Astrocyte of the cerebellum (primary cell): ENCODE measurements around the gene ANTKMT.

Source experiments
- DNase-seq: peaks from one replicate; pipeline ENCODE4 v3.0.0-alpha.2; 2011; ENCODE audit warnings: low read depth
- H3K4me3 ChIP-seq: 2 replicates; pipeline ENCODE4 v1.5.1; 2011; ENCODE audit warnings: mild to moderate bottlenecking, low read depth, low read length, moderate library complexity
- in situ Hi-C: cut with HindIII; loops from 2 replicates; pipeline ENCODE4 v1.10.0; 2017; ENCODE audit warnings: low sequenced_read_pairs
- TF ChIP-seq, protein P1 (sequence below): IDR thresholded peaks from 2 replicates; pipeline ENCODE4 v1.5.1; 2012; ENCODE audit warnings: low read length, low read depth, moderate library complexity, mild to moderate bottlenecking; ENCODE audit errors: missing control alignments

The ANTKMT gene

DNA sequence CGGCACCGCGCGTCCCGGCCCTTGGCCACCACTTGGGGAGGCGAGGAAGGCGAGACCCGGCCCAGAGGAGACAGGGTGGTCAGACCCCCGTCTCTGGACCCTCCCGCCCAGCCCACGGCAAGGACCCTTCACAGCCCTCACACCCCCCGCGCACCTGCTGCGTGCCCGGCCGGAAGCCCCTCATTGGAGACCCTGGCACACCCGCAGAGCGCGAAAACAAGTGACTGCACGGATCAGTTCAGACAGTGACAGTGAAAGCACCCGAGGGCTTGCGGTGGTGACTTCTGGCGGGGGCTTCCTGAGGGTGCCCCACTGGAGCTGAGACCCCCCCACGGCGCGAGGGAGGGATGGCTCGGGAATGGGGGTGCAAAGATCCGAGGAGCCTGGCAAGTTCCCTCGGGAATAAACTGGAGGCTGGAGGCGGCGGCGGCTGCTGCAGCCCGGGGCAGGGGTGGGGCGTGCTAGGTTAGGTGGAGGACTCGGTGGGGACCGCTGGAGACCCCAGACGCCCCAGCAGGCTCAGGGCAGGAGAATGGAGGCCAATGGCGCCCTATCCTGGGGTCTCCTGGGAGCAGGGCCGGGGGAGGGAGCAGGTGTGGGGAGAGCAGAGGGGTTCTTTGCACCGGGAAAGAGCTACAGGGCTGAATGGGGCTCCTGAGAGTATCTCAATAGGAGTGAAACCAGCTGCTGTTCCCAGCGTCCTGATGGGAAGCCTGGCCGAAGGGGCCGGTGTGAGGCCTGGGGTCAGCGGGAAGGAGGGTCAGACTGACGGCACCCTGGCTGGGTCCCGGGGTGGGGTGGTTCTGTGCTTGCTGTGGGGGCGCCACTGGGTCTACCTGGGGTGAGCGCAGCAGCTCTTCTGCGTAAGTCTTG is 14.5 kb upstream of the ANTKMT start:
- in situ Hi-C loops = no loop called here
- H3K4me3 ChIP-seq = no peak overlapping the region
- TF ChIP-seq, protein P1, sequence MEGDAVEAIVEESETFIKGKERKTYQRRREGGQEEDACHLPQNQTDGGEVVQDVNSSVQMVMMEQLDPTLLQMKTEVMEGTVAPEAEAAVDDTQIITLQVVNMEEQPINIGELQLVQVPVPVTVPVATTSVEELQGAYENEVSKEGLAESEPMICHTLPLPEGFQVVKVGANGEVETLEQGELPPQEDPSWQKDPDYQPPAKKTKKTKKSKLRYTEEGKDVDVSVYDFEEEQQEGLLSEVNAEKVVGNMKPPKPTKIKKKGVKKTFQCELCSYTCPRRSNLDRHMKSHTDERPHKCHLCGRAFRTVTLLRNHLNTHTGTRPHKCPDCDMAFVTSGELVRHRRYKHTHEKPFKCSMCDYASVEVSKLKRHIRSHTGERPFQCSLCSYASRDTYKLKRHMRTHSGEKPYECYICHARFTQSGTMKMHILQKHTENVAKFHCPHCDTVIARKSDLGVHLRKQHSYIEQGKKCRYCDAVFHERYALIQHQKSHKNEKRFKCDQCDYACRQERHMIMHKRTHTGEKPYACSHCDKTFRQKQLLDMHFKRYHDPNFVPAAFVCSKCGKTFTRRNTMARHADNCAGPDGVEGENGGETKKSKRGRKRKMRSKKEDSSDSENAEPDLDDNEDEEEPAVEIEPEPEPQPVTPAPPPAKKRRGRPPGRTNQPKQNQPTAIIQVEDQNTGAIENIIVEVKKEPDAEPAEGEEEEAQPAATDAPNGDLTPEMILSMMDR = no peak
- no peak for DNase-seq

DNA sequence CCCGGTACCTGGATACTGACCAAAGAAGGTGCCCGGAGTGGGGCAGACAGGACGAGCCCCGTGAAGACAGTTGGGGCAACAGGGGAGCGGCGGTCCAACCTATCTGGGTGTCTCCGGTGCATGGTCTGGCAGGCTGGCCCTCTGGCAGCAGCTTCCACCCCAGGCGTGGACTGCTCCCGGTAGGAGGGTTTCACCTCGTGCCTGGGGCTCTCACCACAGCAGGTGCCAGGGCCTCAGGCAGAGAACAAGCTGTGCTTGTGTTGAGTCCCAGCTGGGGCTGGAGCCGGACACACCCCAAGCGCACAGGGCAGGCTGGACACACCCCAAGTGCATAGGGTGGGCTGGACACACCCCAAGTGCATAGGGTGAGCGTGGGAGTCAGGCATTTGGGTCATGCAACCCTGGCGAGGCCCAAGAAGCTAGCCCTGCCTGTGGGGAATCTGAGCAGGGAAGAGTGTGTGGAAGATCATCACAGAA is 13.8 kb upstream of the ANTKMT start:
- in situ Hi-C loops = no loop called here
- H3K4me3 ChIP-seq = no peak overlapping the region
- no peak for DNase-seq
- TF ChIP-seq, protein P1 = no peak

DNA sequence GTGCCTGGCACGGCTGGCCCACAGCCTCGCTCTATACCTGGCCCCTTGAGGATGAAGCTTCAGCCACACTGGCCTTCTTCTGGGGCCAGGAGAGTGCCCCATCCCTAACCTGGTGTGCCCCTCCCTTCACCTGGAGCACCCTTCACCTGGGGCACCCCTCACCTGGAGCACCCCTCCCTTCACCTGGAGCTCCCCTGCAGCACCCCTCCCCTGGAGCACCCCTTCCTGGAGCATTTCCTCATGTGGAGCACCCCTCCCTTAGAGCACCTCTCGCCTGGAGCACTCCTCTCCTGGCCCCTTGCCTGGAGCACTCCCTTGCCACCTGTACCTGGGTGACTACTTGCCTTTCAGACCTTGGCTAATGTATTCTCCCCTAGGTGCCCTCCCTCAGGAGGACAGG is 12.9 kb upstream of the ANTKMT start:
- TF ChIP-seq, protein P1 = no peak
- in situ Hi-C loops = no loop called here
- no peak overlapping the region for H3K4me3 ChIP-seq
- DNase-seq = no peak

DNA sequence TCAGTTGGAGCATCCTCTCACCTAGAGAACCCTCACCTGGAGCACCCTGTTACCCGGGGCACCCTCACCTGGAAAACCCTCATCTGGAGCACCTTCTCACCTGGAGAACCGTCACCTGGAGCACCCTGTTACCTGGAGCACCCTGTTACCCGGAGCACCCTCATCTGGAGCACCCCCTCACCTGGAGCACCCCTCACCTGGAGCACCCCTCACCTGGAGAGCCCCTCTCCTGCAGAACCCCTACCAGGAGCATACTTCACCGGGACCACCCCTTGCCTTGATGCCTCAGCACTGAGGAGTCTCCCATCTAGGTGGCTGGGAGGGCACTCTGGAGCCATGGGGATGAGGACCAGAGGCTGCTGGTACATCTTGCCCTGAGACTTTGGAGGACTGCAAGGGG is 12.0 kb upstream of the ANTKMT start:
- TF ChIP-seq, protein P1 = no peak
- no peak overlapping the region for H3K4me3 ChIP-seq
- in situ Hi-C loops = no loop called here

DNA sequence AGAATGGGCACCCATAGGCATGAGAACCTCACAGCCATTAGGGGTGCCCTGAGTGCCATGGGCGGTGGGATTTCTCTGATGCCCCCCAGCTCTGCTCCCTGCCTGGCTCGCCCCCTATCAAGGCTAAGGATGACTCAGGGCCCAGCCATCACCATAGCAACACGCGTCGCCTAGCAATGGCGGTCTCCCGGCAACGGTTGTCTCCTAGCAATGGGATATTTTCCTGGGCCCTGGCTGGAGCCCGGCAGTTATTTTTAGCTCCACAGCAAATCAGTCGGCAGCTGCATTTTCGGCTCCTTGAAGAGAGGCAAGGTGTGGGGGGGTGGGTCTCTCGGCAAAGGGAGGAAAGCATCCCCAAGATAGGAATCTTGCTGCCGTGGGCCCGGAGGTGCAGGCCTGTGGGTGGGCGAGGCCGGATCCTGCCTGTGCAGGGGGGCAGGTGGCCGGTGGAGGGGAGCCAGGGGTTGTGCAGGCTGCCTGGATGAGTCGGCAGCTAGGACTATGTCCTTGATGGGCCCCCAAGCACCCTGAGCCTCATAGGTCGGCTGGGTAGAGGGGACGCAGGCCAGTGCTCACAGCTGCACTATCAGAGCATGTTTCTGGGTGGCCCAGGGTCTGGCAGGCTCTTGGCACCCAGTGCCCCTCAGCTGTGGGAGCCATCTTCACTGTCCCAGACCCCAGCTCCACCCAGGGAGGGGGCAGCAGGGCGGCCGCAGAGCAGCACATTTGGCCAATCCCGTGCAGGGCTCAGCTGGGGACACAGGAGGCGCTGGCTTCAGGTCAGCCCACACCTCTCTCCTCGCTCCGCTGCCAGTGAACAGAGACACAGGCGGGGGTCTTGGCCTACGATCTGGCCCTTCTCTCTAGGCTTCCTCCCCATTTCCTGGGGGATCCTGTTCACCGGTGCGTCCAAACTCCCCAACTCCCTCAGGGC is 11.1 kb upstream of the ANTKMT start:
- TF ChIP-seq, protein P1 = no peak
- no peak overlapping the region for H3K4me3 ChIP-seq
- in situ Hi-C loops = loop anchor here (10.0 kb wide), 1 partner anchor 265 kb away; the partner anchor contains the start of gene LMF1
- DNase-seq = no peak

More for the DNA sequence above, 12.0 kb upstream of the ANTKMT start:
- DNase-seq = no peak

DNA sequence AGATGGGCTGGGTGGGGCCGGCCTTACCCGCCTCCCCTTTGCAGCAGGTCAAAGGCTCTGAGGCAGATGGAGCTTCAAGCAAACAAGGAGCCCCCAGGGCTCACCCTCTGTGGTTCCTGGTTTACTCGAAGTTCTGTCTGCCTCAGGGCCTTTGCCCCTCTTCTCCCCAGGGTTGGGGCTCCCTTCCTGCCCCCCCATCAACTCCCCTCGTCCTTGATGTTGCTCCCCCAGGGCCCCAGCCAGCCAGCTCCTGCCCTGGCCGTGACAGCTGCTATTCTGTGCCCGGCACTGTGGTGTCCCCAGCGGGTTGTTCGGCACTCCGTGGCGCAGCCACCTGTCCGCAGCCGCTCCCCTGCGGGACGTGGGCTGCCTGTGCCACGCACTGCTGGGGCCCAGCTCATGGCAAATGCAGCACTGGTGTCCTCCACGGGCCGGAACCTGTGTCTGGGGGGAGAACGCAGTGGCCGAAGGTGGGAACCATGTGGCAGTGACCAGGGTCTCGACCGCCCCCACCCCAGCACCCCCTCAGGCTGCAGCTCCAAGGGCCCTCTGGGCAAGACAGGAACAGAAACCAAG is 10.4 kb upstream of the ANTKMT start:
- H3K4me3 ChIP-seq = no peak overlapping the region
- TF ChIP-seq, protein P1 = no peak
- no peak for DNase-seq
- in situ Hi-C loops = loop anchor here (10.0 kb wide), 1 partner anchor 264 kb away; the partner anchor contains the start of gene LMF1
